Astrocyte (in vitro differentiated cells and primary cell): ENCODE results near the gene ENOX1. TPM values are rescaled to one million over a fixed set of nuclear protein-coding genes. Genes with fewer than 3 reads are reported as not detected.

ENCODE experiments used
- DNase-seq: peaks from one replicate; pipeline ENCODE4 v3.0.0-alpha.2; 2010; ENCODE audit warnings: low read depth
- FAIRE-seq: peaks from 2 replicates; lab custom pipeline; 2011; peaks lifted over from hg19 to GRCh38; lab: Jason Lieb, UNC
- H2AFZ ChIP-seq: 2 replicates; pipeline ENCODE4 v1.6.0; 2012; ENCODE audit warnings: low read depth, low read length, inconsistent platforms
- H3K27ac ChIP-seq: 2 replicates; pipeline ENCODE4 v1.5.1; 2011; ENCODE audit warnings: low read depth, low read length, inconsistent platforms
- H3K27me3 ChIP-seq: 2 replicates; pipeline ENCODE4 v1.6.0; 2011; ENCODE audit warnings: low read length, inconsistent platforms; ENCODE audit not compliant: insufficient read depth
- H3K36me3 ChIP-seq: 2 replicates; pipeline ENCODE4 v1.5.1; 2011; ENCODE audit warnings: low read length, inconsistent platforms; ENCODE audit not compliant: insufficient read depth
- H3K4me1 ChIP-seq: 2 replicates; pipeline ENCODE4 v1.5.1; 2011; ENCODE audit warnings: low read length, inconsistent platforms; ENCODE audit not compliant: insufficient read depth
- H3K4me2 ChIP-seq: 2 replicates; pipeline ENCODE4 v1.6.0; 2012; ENCODE audit warnings: low read length, inconsistent platforms
- H3K4me3 ChIP-seq: 2 replicates; pipeline ENCODE4 v1.5.1; 2011; ENCODE audit warnings: low read depth, mild to moderate bottlenecking, low read length, inconsistent platforms; ENCODE audit not compliant: insufficient read depth
- H3K79me2 ChIP-seq: 2 replicates; pipeline ENCODE4 v1.6.0; 2012; ENCODE audit warnings: mild to moderate bottlenecking, low read length, inconsistent platforms; ENCODE audit not compliant: insufficient read depth
- H3K9ac ChIP-seq: 2 replicates; pipeline ENCODE4 v1.6.0; 2012; ENCODE audit warnings: mild to moderate bottlenecking, low read length, inconsistent platforms
- H3K9me3 ChIP-seq: 2 replicates; pipeline ENCODE4 v1.5.1; 2012; ENCODE audit warnings: low read depth, mild to moderate bottlenecking, low read length, inconsistent platforms; ENCODE audit not compliant: insufficient read depth
- H4K20me1 ChIP-seq: 2 replicates; pipeline ENCODE4 v1.6.0; 2012; ENCODE audit warnings: low read length, inconsistent platforms; ENCODE audit not compliant: insufficient read depth
- H3K27ac Mint-ChIP-seq: one replicate; pipeline ENCODE4 v1.8.0; 2021; ENCODE audit warnings: mild to moderate bottlenecking, mixed read lengths; ENCODE audit not compliant: unreplicated experiment
- H3K27me3 Mint-ChIP-seq: one replicate; pipeline ENCODE4 v1.8.0; 2021; ENCODE audit warnings: low read depth, mixed read lengths; ENCODE audit not compliant: unreplicated experiment
- H3K36me3 Mint-ChIP-seq: one replicate; pipeline ENCODE4 v1.8.0; 2021; ENCODE audit warnings: low read depth, mixed read lengths; ENCODE audit not compliant: unreplicated experiment
- H3K4me1 Mint-ChIP-seq: one replicate; pipeline ENCODE4 v1.8.0; 2021; ENCODE audit warnings: low read depth, mixed read lengths; ENCODE audit not compliant: unreplicated experiment
- H3K4me3 Mint-ChIP-seq: one replicate; pipeline ENCODE4 v1.8.0; 2021; ENCODE audit warnings: mild to moderate bottlenecking, moderate library complexity, mixed read lengths; ENCODE audit not compliant: unreplicated experiment
- H3K9me3 Mint-ChIP-seq: one replicate; pipeline ENCODE4 v1.8.0; 2021; ENCODE audit warnings: mild to moderate bottlenecking, mixed read lengths; ENCODE audit not compliant: unreplicated experiment
- CTCF ChIP-seq: IDR thresholded peaks from 2 replicates; pipeline ENCODE4 v1.5.1; 2011; ENCODE audit warnings: low read depth, mild to moderate bottlenecking, inconsistent platforms, low read length, moderate library complexity; ENCODE audit not compliant: insufficient read depth
- EZH2 ChIP-seq: IDR thresholded peaks from 2 replicates; pipeline ENCODE4 v1.6.1; 2012; ENCODE audit warnings: mild to moderate bottlenecking, low read length, inconsistent platforms; ENCODE audit not compliant: insufficient read depth
- total RNA-seq: library from RNA; stranded (reverse); gene quantifications from 2 replicates; pipeline ENCODE4 v1.2.1, GENCODE V29; 2021

The ENOX1 gene
- total RNA-seq, 1 donor from 2014 or later, result 2.3 TPM

GRCh38 chr13:43784496-43784895, 2.3 kb downstream of the ENOX1 start:
- H3K9me3 ChIP-seq, result no peaks in the 10 kb centered on the region
- Mint-ChIP-seq H3K27ac (no peak overlapping the region), H3K4me1 (peaks cover 5% of the 10 kb centered on the region), H3K4me3 (no peak overlapping the region), H3K27me3 (no peaks in the 10 kb centered on the region), H3K9me3 (no peaks in the 10 kb centered on the region), H3K36me3 (no peaks in the 10 kb centered on the region)
- H3K9ac ChIP-seq, result no peak overlapping the region
- no peak overlapping the region for H3K4me2 ChIP-seq
- FAIRE-seq, result no peak
- H3K4me3 ChIP-seq, result no peak overlapping the region
- no peak overlapping the region for H2AFZ ChIP-seq
- H3K27ac ChIP-seq, result no peak overlapping the region
- TF ChIP-seq EZH2, result no peak
- no peak for TF ChIP-seq CTCF
- no peaks in the 10 kb centered on the region for H3K36me3 ChIP-seq
- no peaks in the 10 kb centered on the region for H3K79me2 ChIP-seq
- peaks cover 6% of the 10 kb centered on the region for H3K4me1 ChIP-seq
- no peaks in the 10 kb centered on the region for H3K27me3 ChIP-seq
- no peaks in the 10 kb centered on the region for H4K20me1 ChIP-seq
- no peak for DNase-seq

- Mint-ChIP-seq H3K4me3 (no peak overlapping the region), H3K27me3 (no peaks in the 10 kb centered on the region), H3K27ac (no peak overlapping the region), H3K9me3 (no peaks in the 10 kb centered on the region), H3K36me3 (no peaks in the 10 kb centered on the region), H3K4me1 (peaks cover 5% of the 10 kb centered on the region)
- FAIRE-seq, result no peak
- H2AFZ ChIP-seq, result no peak overlapping the region
- H3K79me2 ChIP-seq, result no peaks in the 10 kb centered on the region
- no peaks in the 10 kb centered on the region for H3K36me3 ChIP-seq
- H3K4me1 ChIP-seq, result peaks cover 6% of the 10 kb centered on the region
- no peak overlapping the region for H3K27ac ChIP-seq
- TF ChIP-seq CTCF (no peak), EZH2 (no peak)
- no peak overlapping the region for H3K4me2 ChIP-seq
- no peaks in the 10 kb centered on the region for H4K20me1 ChIP-seq
- H3K27me3 ChIP-seq, result no peaks in the 10 kb centered on the region
- H3K9ac ChIP-seq, result no peak overlapping the region
- no peaks in the 10 kb centered on the region for H3K9me3 ChIP-seq
- DNase-seq, result no peak
- no peak overlapping the region for H3K4me3 ChIP-seq
These were observed 3.0 kb downstream of the ENOX1 start for GRCh38 chr13:43783820-43784219.

GRCh38 chr13:43782686-43783085, 4.1 kb downstream of the ENOX1 start:
- no peak overlapping the region for H3K4me3 Mint-ChIP-seq
- FAIRE-seq, result no peak
- TF ChIP-seq CTCF, result no peak
- TF ChIP-seq EZH2, result no peak

More at GRCh38 chr13:43782686-43783085, 4.1 kb downstream of the ENOX1 start:
- Histone ChIP-seq H3K79me2 (no peaks in the 10 kb centered on the region), H3K27me3 (peaks cover 2% of the 10 kb centered on the region), H3K36me3 (no peaks in the 10 kb centered on the region), H4K20me1 (no peaks in the 10 kb centered on the region), H3K27ac (no peak overlapping the region), H3K4me3 (no peak overlapping the region), H3K4me2 (no peak overlapping the region), H3K9me3 (no peaks in the 10 kb centered on the region), H3K4me1 (peaks cover 6% of the 10 kb centered on the region), H3K9ac (no peak overlapping the region), H2AFZ (no peak overlapping the region)
- Mint-ChIP-seq H3K27me3 (peaks cover 4% of the 10 kb centered on the region), H3K9me3 (no peaks in the 10 kb centered on the region), H3K36me3 (no peaks in the 10 kb centered on the region), H3K27ac (no peak overlapping the region), H3K4me1 (peaks cover 2% of the 10 kb centered on the region)
- no peak for DNase-seq
